GM19372 (cell line): ENCODE measurements around the gene HDAC11.

ENCODE experiments used
- ATAC-seq: cut with Tn5 transposase; IDR thresholded peaks from one replicate; pipeline ENCODE4 v1.9.1; 2021; ENCODE audit warnings: mild to moderate bottlenecking, low read depth, moderate library complexity; ENCODE audit not compliant: unreplicated experiment

The HDAC11 gene

GRCh38 chr3:13537244-13537908 is 57.3 kb downstream of the HDAC11 start:
- ATAC-seq: no peak

GRCh38 chr3:13537909-13538296 is 57.8 kb downstream of the HDAC11 start:
- ATAC-seq: no peak

GRCh38 chr3:13538520-13539291 is 58.6 kb downstream of the HDAC11 start:
- no peak for ATAC-seq

GRCh38 chr3:13539292-13539638 is 59.2 kb downstream of the HDAC11 start:
- no peak for ATAC-seq

GRCh38 chr3:13539671-13540070 is 59.6 kb downstream of the HDAC11 start:
- ATAC-seq: no peak

GRCh38 chr3:13540297-13540995 is 60.3 kb downstream of the HDAC11 start:
- ATAC-seq: no peak

GRCh38 chr3:13541691-13542090 is 61.6 kb downstream of the HDAC11 start:
- no peak for ATAC-seq

- ATAC-seq: no peak
Measured at GRCh38 chr3:13542142-13542541, 62.0 kb downstream of the HDAC11 start.

GRCh38 chr3:13543253-13543652 is 63.1 kb downstream of the HDAC11 start:
- ATAC-seq: no peak

- ATAC-seq: no peak
Measured at GRCh38 chr3:13544293-13544831, 64.3 kb downstream of the HDAC11 start.

- ATAC-seq: no peak
Measured at GRCh38 chr3:13544951-13545651, 65.0 kb downstream of the HDAC11 start.

GRCh38 chr3:13545952-13546454 is 65.9 kb downstream of the HDAC11 start:
- no peak for ATAC-seq

GRCh38 chr3:13546667-13547171 is 66.6 kb downstream of the HDAC11 start:
- no peak for ATAC-seq

- ATAC-seq: no peak
Measured at GRCh38 chr3:13547591-13548371, 67.7 kb downstream of the HDAC11 start.

- ATAC-seq: no peak
Measured at GRCh38 chr3:13548696-13549622, 68.9 kb downstream of the HDAC11 start, which contains the start of gene FBLN2. Gene FBLN2, plus strand, starts transcription at chr3:13549125. Its CDS starts 21,231 bp downstream, at chr3:13570356.

- no peak for ATAC-seq
Measured at GRCh38 chr3:13549623-13550422, 69.7 kb downstream of the HDAC11 start.

- ATAC-seq: no peak
Measured at GRCh38 chr3:13550423-13550690, 70.3 kb downstream of the HDAC11 start.
